Panc1 (cell line): Measurements from ENCODE around the gene ZFYVE28.

Experiments used
- TCF7L2 ChIP-seq: IDR thresholded peaks from 2 replicates; pipeline ENCODE4 v1.6.1; 2011; ENCODE audit warnings: mild to moderate bottlenecking, low read depth, low read length, inconsistent platforms
- TF ChIP-seq, protein P1 (sequence below), 2 experiments: IDR thresholded peaks; 2 replicates each; pipeline ENCODE4 v1.6.1; 2011 to 2012; ENCODE audit warnings: low read depth in 2 of 2, control low read depth in 1 of 2, low read length in 1 of 2, mild to moderate bottlenecking in 1 of 2, moderate library complexity in 1 of 2; ENCODE audit not compliant: insufficient read depth in 1 of 2
- TF ChIP-seq, protein P2 (sequence below): fragments of 450-650 bp; IDR thresholded peaks from 2 replicates; pipeline ENCODE4 v1.5.1; 2017; ENCODE audit warnings: mild to moderate bottlenecking

DNA sequence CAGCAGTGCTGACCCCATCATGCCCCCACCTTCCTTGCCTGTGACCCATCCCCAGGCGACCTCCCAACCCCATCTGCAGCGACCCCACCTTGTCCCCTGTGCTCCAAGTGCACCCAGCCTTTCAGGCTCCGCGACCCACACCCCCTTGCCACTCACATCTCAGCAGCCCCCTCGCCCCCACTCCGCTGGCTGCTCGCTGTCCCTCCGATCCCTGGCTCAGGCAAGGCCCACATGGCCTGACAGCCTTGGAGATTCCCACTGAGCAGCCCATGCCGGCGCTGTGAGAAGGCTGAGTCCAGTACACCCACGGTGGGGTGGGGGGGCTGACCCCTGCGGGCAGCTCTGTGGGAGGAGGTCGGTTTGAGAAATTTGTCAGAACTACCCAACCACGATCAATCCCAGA is 9.1 kb downstream of the ZFYVE28 start:
- TF ChIP-seq, protein P1, sequence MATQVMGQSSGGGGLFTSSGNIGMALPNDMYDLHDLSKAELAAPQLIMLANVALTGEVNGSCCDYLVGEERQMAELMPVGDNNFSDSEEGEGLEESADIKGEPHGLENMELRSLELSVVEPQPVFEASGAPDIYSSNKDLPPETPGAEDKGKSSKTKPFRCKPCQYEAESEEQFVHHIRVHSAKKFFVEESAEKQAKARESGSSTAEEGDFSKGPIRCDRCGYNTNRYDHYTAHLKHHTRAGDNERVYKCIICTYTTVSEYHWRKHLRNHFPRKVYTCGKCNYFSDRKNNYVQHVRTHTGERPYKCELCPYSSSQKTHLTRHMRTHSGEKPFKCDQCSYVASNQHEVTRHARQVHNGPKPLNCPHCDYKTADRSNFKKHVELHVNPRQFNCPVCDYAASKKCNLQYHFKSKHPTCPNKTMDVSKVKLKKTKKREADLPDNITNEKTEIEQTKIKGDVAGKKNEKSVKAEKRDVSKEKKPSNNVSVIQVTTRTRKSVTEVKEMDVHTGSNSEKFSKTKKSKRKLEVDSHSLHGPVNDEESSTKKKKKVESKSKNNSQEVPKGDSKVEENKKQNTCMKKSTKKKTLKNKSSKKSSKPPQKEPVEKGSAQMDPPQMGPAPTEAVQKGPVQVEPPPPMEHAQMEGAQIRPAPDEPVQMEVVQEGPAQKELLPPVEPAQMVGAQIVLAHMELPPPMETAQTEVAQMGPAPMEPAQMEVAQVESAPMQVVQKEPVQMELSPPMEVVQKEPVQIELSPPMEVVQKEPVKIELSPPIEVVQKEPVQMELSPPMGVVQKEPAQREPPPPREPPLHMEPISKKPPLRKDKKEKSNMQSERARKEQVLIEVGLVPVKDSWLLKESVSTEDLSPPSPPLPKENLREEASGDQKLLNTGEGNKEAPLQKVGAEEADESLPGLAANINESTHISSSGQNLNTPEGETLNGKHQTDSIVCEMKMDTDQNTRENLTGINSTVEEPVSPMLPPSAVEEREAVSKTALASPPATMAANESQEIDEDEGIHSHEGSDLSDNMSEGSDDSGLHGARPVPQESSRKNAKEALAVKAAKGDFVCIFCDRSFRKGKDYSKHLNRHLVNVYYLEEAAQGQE (IDR thresholded peaks at IDR 0.05; ENCODE audit: insufficient read depth in 1 of 2, low read depth in 2 of 2, low read length in 1 of 2): no peak
- TF ChIP-seq, protein P2, sequence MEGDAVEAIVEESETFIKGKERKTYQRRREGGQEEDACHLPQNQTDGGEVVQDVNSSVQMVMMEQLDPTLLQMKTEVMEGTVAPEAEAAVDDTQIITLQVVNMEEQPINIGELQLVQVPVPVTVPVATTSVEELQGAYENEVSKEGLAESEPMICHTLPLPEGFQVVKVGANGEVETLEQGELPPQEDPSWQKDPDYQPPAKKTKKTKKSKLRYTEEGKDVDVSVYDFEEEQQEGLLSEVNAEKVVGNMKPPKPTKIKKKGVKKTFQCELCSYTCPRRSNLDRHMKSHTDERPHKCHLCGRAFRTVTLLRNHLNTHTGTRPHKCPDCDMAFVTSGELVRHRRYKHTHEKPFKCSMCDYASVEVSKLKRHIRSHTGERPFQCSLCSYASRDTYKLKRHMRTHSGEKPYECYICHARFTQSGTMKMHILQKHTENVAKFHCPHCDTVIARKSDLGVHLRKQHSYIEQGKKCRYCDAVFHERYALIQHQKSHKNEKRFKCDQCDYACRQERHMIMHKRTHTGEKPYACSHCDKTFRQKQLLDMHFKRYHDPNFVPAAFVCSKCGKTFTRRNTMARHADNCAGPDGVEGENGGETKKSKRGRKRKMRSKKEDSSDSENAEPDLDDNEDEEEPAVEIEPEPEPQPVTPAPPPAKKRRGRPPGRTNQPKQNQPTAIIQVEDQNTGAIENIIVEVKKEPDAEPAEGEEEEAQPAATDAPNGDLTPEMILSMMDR: no peak
- no peak for TF ChIP-seq TCF7L2
